Natural killer cell (primary cell): ENCODE results near the gene HOXD1. TPM values are rescaled to one million over a fixed set of nuclear protein-coding genes. Genes with fewer than 3 reads are reported as not detected.

Source experiments
- ATAC-seq, 3 donors: fragments of 150-1000 bp in 2 of 3; fragments of 200-7000 bp in 1 of 3; cut with Tn5 transposase; 1 replicate in 1 of 3; 2 replicates in 2 of 3; pipeline ENCODE4 v1.10.0; 2021; ENCODE audit warnings: mild to moderate bottlenecking in 2 of 3, moderate library complexity in 2 of 3
- DNase-seq, 2 donors: peaks; one replicate each; pipeline versions ENCODE4 v3.0.0 to v3.0.0-alpha.2; 2013 to 2021; ENCODE audit warnings: mixed read lengths in 1 of 2
- H3K27ac ChIP-seq: one replicate; pipeline ENCODE4 v1.5.1; 2013; ENCODE audit warnings: mild to moderate bottlenecking, low read length
- H3K27me3 ChIP-seq: one replicate; pipeline ENCODE4 v1.6.1; 2013; ENCODE audit warnings: low read length; ENCODE audit not compliant: control insufficient read depth, insufficient read depth
- H3K36me3 ChIP-seq: one replicate; pipeline ENCODE4 v1.6.1; 2013; ENCODE audit warnings: low read length; ENCODE audit not compliant: control insufficient read depth, insufficient read depth
- H3K4me1 ChIP-seq: one replicate; pipeline ENCODE4 v1.6.1; 2013; ENCODE audit warnings: low read length; ENCODE audit not compliant: control insufficient read depth, insufficient read depth
- H3K4me3 ChIP-seq: one replicate; pipeline ENCODE4 v1.5.1; 2013; ENCODE audit warnings: low read length
- H3K9me3 ChIP-seq: one replicate; pipeline ENCODE4 v1.6.1; 2013; ENCODE audit warnings: low read length; ENCODE audit not compliant: control insufficient read depth, insufficient read depth
- H3K27ac Mint-ChIP-seq, 2 donors: one replicate each; pipeline ENCODE4 v1.8.0; 2022; ENCODE audit warnings: mild to moderate bottlenecking in 2 of 2, mixed read lengths in 2 of 2, moderate library complexity in 1 of 2
- H3K27me3 Mint-ChIP-seq, 2 donors: one replicate each; pipeline ENCODE4 v1.8.0; 2022; ENCODE audit warnings: low read depth in 2 of 2, mixed read lengths in 2 of 2
- H3K36me3 Mint-ChIP-seq: one replicate; pipeline ENCODE4 v1.8.0; 2022; ENCODE audit warnings: mixed read lengths
- H3K4me1 Mint-ChIP-seq, 2 donors: one replicate each; pipeline ENCODE4 v1.8.0; 2022; ENCODE audit warnings: mixed read lengths in 2 of 2
- H3K4me3 Mint-ChIP-seq: one replicate; pipeline ENCODE4 v1.8.0; 2022; ENCODE audit warnings: mild to moderate bottlenecking, moderate library complexity, mixed read lengths
- H3K9me3 Mint-ChIP-seq, 2 donors: one replicate each; pipeline ENCODE4 v1.8.0; 2022; ENCODE audit warnings: mixed read lengths in 2 of 2
- WGBS: methylation state at CpG from one replicate; pipeline ENCODE4 v1.1.7; 2013; ENCODE audit warnings: missing lambda C conversion rate; ENCODE audit not compliant: insufficient coverage; 5-methylcytosine and 5-hydroxymethylcytosine counted together
- intact Hi-C: fragments of 100-400 bp; cut with micrococcal nuclease; formaldehyde crosslinking; loops from one replicate; pipeline ENCODE4 v1.14.2; 2022
- total RNA-seq, 4 donors: library from RNA; stranded (reverse); fragments of 120-200 nt in 1 of 4; gene quantifications; one replicate each; pipeline versions ENCODE4 v1.2.3 to v1.2.4, GENCODE V29; 2013 to 2022
- TF ChIP-seq, protein P1 (sequence below): fragments of 200-600 bp; IDR thresholded peaks from one replicate; pipeline ENCODE4 v1.8.0; 2022; ENCODE audit warnings: antibody characterized with exemption

The HOXD1 gene
- total RNA-seq, 3 donors from 2014 or later (not counting 1 experiment from before 2014, with no cell fraction given): 0.12 TPM; not detected in 2

DNA sequence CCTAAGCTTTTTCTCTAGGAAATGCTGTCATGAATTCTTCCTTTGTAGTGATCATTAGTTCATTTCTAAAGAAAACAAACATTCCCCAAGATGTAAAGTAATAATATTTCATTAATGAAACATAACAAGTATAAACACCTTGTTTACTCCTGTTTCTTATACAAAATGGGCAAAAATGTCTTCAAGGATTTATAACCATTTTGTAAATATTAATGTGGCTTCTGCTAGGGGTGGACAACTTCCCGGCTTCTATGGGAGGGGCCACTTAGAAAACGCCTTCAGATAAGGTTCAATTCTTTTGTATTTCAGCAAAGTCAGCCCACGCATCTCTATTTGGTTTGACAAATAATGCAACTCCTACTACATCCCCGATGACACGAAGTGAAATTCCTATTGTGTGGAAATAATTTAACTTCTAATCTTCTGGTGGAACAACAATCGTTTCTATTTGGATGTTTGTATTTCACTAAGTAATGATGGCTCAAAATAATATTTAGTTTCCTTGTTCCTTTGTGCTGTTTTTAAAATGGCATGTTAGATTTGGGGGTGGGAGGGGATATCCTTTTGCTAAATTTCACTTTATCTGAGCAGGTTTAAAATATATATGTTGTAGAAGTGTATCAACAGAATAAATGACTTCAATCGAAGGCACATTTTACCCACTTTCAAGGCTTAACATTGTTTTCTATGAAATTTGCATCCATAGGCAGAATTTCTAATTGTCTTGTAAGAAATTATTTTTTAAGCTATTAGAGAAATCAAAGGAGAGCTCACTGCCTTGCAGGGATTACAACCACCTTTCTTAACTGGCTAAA is 14.7 kb upstream of the HOXD1 start:
- no peaks in the 10 kb centered on the region for H3K9me3 ChIP-seq
- H3K4me3 Mint-ChIP-seq: no peak overlapping the region
- H3K4me3 ChIP-seq: no peak overlapping the region
- H3K27ac Mint-ChIP-seq: no peak overlapping the region
- H3K36me3 Mint-ChIP-seq: no peaks in the 10 kb centered on the region
- no peak for DNase-seq
- H3K4me1 ChIP-seq: no peaks in the 10 kb centered on the region
- intact Hi-C loops: no loop called here
- peaks cover 67 to 74% of the 10 kb centered on the region in 2 donors for H3K27me3 Mint-ChIP-seq
- no peak overlapping the region for H3K27ac ChIP-seq
- TF ChIP-seq, protein P1, sequence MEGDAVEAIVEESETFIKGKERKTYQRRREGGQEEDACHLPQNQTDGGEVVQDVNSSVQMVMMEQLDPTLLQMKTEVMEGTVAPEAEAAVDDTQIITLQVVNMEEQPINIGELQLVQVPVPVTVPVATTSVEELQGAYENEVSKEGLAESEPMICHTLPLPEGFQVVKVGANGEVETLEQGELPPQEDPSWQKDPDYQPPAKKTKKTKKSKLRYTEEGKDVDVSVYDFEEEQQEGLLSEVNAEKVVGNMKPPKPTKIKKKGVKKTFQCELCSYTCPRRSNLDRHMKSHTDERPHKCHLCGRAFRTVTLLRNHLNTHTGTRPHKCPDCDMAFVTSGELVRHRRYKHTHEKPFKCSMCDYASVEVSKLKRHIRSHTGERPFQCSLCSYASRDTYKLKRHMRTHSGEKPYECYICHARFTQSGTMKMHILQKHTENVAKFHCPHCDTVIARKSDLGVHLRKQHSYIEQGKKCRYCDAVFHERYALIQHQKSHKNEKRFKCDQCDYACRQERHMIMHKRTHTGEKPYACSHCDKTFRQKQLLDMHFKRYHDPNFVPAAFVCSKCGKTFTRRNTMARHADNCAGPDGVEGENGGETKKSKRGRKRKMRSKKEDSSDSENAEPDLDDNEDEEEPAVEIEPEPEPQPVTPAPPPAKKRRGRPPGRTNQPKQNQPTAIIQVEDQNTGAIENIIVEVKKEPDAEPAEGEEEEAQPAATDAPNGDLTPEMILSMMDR: no peak
- H3K9me3 Mint-ChIP-seq: no peaks in the 10 kb centered on the region
- ATAC-seq: no peak
- H3K4me1 Mint-ChIP-seq: no peaks in the 10 kb centered on the region
- H3K27me3 ChIP-seq: peaks cover 70% of the 10 kb centered on the region
- H3K36me3 ChIP-seq: no peaks in the 10 kb centered on the region
- WGBS: 17% methylated on average over 4 of the region's 7 CpGs

GRCh38 chr2:176174382-176174823 is 14.1 kb upstream of the HOXD1 start:
- Mint-ChIP-seq H3K36me3 (peaks cover 3% of the 10 kb centered on the region), H3K9me3 (no peaks in the 10 kb centered on the region), H3K27ac (no peak overlapping the region), H3K27me3 (peaks cover 71 to 80% of the 10 kb centered on the region in 2 donors), H3K4me3 (no peak overlapping the region), H3K4me1 (no peaks in the 10 kb centered on the region)
- intact Hi-C loops: no loop called here
- H3K4me1 ChIP-seq: no peaks in the 10 kb centered on the region
- no peaks in the 10 kb centered on the region for H3K36me3 ChIP-seq
- no peak overlapping the region for H3K4me3 ChIP-seq
- 5% methylated on average over 14 of the region's 14 CpGs for WGBS
- TF ChIP-seq, protein P1: no peak
- DNase-seq (no peak), ATAC-seq (no peak)
- peaks cover 73% of the 10 kb centered on the region for H3K27me3 ChIP-seq
- no peaks in the 10 kb centered on the region for H3K9me3 ChIP-seq
- H3K27ac ChIP-seq: no peak overlapping the region

GRCh38 chr2:176174824-176175708 is 13.4 kb upstream of the HOXD1 start:
- Histone ChIP-seq H3K36me3 (no peaks in the 10 kb centered on the region), H3K4me1 (no peaks in the 10 kb centered on the region), H3K9me3 (no peaks in the 10 kb centered on the region), H3K4me3 (no peak overlapping the region), H3K27me3 (peaks cover 78% of the 10 kb centered on the region), H3K27ac (no peak overlapping the region)
- Mint-ChIP-seq H3K36me3 (peaks cover 8% of the 10 kb centered on the region), H3K27ac (no peak overlapping the region), H3K27me3 (peaks cover 72 to 80% of the 10 kb centered on the region in 2 donors), H3K4me3 (no peak overlapping the region), H3K9me3 (no peaks in the 10 kb centered on the region), H3K4me1 (no peaks in the 10 kb centered on the region)
- intact Hi-C loops: no loop called here
- 7% methylated on average over 47 of the region's 47 CpGs for WGBS
- DNase-seq: no peak
- TF ChIP-seq, protein P1: no peak
- no peak for ATAC-seq
